BE2C (cell line): ENCODE data around the gene COL25A1.

Source experiments
- DNase-seq: peaks from one replicate; pipeline ENCODE4 v3.0.0-alpha.2; 2020
- H3K27me3 ChIP-seq: fragments of 250-450 bp; sonication (Bioruptor Pico); 2 replicates; pipeline ENCODE4 v1.5.1; 2020; ENCODE audit warnings: mild to moderate bottlenecking
- H3K36me3 ChIP-seq: fragments of 250-450 bp; sonication (Bioruptor Pico); 2 replicates; pipeline ENCODE4 v1.5.1; 2020; ENCODE audit warnings: mild to moderate bottlenecking
- H3K4me1 ChIP-seq: fragments of 250-450 bp; sonication (Bioruptor Pico); 2 replicates; pipeline ENCODE4 v1.5.1; 2020
- H3K4me3 ChIP-seq: 2 replicates; pipeline ENCODE4 v1.5.1; 2011; ENCODE audit warnings: low read depth, low read length
- H3K9me3 ChIP-seq: fragments of 250-450 bp; sonication (Bioruptor Pico); 2 replicates; pipeline ENCODE4 v1.5.1; 2020
- TF ChIP-seq, protein P1 (sequence below): IDR thresholded peaks from 2 replicates; pipeline ENCODE4 v1.5.1; 2012; ENCODE audit warnings: mild to moderate bottlenecking, low read depth, low read length

Gene COL25A1

DNA sequence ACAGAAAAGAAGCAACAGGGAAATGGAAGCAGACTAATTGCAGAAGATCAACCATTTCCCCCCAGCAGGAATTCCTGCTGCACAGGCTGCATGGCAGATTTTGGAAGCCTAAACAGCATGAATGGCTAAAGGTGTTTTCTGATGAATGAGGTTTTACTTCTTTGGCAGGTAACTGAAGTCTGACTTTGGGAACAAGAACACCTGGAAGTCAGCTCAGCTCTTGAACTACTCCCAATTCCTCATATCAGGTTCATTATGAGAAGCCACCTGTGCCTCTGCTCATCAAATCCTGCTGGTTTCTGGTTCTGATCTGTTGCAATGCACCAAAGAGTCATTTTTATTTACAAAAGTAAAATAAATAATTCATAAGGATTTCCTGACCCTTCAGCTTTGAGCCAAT, 139.0 kb downstream of the COL25A1 start:
- Histone ChIP-seq H3K36me3 (no peaks in the 10 kb centered on the region), H3K4me3 (no peak overlapping the region), H3K9me3 (no peaks in the 10 kb centered on the region)

DNA sequence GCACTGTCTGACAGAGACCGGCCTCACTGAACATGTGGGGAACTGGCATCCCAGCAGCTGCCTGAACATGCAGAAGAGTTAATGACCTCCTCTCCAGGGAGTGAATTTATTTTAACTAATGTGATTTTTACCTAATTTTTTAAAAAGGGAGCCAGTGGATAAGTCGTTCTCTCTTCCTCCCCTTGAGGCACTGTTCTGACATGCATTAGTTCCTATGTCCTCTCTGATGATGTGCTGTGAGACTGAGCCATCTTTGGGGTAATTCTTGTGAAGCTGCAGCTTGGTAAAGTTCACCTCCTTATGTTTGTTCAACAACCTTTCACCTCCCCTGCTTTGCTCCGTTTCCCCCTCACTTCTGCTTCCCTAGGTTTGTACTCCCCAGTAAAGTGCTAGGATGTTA, 139.7 kb downstream of the COL25A1 start:
- TF ChIP-seq, protein P1, sequence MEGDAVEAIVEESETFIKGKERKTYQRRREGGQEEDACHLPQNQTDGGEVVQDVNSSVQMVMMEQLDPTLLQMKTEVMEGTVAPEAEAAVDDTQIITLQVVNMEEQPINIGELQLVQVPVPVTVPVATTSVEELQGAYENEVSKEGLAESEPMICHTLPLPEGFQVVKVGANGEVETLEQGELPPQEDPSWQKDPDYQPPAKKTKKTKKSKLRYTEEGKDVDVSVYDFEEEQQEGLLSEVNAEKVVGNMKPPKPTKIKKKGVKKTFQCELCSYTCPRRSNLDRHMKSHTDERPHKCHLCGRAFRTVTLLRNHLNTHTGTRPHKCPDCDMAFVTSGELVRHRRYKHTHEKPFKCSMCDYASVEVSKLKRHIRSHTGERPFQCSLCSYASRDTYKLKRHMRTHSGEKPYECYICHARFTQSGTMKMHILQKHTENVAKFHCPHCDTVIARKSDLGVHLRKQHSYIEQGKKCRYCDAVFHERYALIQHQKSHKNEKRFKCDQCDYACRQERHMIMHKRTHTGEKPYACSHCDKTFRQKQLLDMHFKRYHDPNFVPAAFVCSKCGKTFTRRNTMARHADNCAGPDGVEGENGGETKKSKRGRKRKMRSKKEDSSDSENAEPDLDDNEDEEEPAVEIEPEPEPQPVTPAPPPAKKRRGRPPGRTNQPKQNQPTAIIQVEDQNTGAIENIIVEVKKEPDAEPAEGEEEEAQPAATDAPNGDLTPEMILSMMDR: no peak

More for the DNA sequence above, 139.0 kb downstream of the COL25A1 start:
- Histone ChIP-seq H3K4me1 (no peaks in the 10 kb centered on the region), H3K27me3 (no peaks in the 10 kb centered on the region)
- TF ChIP-seq, protein P1: no peak
- DNase-seq: no peak

DNA sequence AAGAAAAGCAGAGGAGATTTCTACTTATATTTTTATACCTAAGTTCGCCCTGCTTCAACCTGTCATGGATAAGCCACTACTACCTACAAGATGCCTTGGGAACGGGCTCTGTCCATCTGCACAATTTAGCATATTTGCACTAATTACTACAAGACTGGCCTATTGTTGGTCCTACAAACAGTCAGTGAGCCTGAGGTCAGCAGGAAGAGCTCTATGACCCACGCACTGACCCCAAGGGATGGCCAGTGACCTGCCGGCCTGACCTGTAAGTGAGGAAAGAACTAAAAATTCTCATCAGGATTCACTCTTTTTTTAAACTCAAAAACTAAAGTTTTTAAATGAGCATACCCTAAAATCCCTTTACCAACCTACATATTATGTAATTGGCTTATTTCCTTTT, 142.0 kb downstream of the COL25A1 start:
- H3K36me3 ChIP-seq: no peaks in the 10 kb centered on the region
- no peaks in the 10 kb centered on the region for H3K27me3 ChIP-seq
- TF ChIP-seq, protein P1: no peak
- H3K4me3 ChIP-seq: no peak overlapping the region
- H3K9me3 ChIP-seq: no peaks in the 10 kb centered on the region
- DNase-seq: no peak
- no peaks in the 10 kb centered on the region for H3K4me1 ChIP-seq

More for the DNA sequence above, 139.7 kb downstream of the COL25A1 start:
- Histone ChIP-seq H3K36me3 (no peaks in the 10 kb centered on the region), H3K9me3 (no peaks in the 10 kb centered on the region), H3K4me3 (no peak overlapping the region), H3K27me3 (no peaks in the 10 kb centered on the region), H3K4me1 (no peaks in the 10 kb centered on the region)
- no peak for DNase-seq

DNA sequence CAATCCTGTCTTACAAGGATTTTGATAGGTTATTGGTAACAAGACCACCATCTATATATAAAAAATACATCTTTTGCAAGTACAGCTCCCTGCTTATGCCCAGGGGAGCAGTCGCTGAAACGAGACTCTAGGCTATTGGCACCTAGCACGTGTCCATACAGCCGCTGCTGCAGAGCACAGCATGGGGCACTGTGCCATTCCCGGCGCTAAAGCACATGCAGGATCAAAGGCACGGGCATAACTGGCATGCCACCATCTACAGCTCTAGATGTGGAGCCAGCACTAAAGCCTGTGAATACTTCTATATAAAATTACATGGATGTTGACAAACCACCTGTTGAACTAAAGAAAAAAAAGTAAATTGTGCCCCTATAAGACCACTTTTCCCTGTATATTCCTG, 144.8 kb downstream of the COL25A1 start:
- H3K4me1 ChIP-seq: no peaks in the 10 kb centered on the region
- no peaks in the 10 kb centered on the region for H3K36me3 ChIP-seq
- TF ChIP-seq, protein P1: no peak
- no peak overlapping the region for H3K4me3 ChIP-seq
- no peaks in the 10 kb centered on the region for H3K9me3 ChIP-seq
- DNase-seq: no peak
- no peaks in the 10 kb centered on the region for H3K27me3 ChIP-seq

DNA sequence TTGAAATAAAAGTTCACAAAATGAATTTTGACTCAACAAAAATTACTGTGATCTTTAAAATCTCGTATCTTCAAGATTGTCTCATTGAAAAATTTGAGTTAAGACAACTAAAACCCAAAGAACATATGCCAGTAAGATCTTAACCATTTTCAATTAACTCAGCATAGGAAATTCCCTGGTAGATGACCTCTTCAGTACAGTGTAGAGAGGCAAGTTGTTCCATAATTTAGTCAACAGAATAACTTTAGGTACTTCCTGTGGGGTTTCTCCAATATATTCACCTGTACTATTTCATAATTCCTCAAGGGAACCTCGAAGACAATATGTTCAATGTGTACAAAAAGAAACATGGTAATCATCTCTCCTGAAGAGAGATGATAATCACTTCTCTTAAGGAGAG, 145.3 kb downstream of the COL25A1 start:
- Histone ChIP-seq H3K36me3 (no peaks in the 10 kb centered on the region), H3K9me3 (no peaks in the 10 kb centered on the region), H3K4me3 (no peak overlapping the region), H3K4me1 (no peaks in the 10 kb centered on the region), H3K27me3 (no peaks in the 10 kb centered on the region)
- DNase-seq: no peak
- TF ChIP-seq, protein P1: no peak

DNA sequence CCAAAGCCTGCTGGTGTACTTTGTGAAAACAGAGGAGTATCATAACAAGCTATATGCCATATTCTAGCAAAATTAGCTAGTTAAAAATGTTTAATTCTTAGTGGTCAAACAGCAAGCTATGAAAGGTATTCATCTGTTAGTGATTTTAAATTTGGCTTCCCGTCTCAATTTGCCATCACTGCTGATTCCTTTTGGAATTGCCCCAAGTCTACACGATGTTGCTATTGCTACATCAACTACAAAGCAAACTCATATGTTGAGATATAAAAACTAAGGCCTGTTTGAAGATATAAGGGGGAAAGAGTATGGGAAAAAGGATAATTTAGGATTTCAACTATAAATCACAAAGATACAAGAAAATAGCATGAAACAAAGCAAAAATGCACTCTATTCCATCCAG, 146.1 kb downstream of the COL25A1 start:
- no peak for DNase-seq
- Histone ChIP-seq H3K36me3 (no peaks in the 10 kb centered on the region), H3K9me3 (no peaks in the 10 kb centered on the region), H3K4me1 (no peaks in the 10 kb centered on the region), H3K4me3 (no peak overlapping the region), H3K27me3 (no peaks in the 10 kb centered on the region)
- TF ChIP-seq, protein P1: no peak
